Right cardiac atrium (tissue), 5 donors: ENCODE data around the gene TBX21. TPM values are rescaled to one million over a fixed set of nuclear protein-coding genes. Genes with fewer than 3 reads are reported as not detected.

Experiments used
- ATAC-seq, 2 donors: fragments of 200-7000 bp; cut with Tn5 transposase; one replicate each; pipeline versions ENCODE4 v1.8.0 to v1.9.1; 2020; ENCODE audit warnings: moderate library complexity in 2 of 2, mild to moderate bottlenecking in 1 of 2
- DNase-seq, 3 donors: peaks; one replicate each; pipeline ENCODE4 v3.0.0-alpha.2; 2020
- H3K27ac ChIP-seq: one replicate; pipeline ENCODE4 v1.5.1; 2013; ENCODE audit warnings: mild to moderate bottlenecking, low read length, control low read depth, moderate library complexity
- H3K27me3 ChIP-seq: one replicate; pipeline ENCODE4 v1.6.1; 2013; ENCODE audit not compliant: control insufficient read depth, insufficient read depth
- H3K4me1 ChIP-seq: one replicate; pipeline ENCODE4 v1.6.1; 2013; ENCODE audit warnings: low read length; ENCODE audit not compliant: control insufficient read depth, insufficient read depth
- H3K4me3 ChIP-seq: one replicate; pipeline ENCODE4 v1.5.1; 2013; ENCODE audit warnings: low read length, control low read depth
- H3K9me3 ChIP-seq: one replicate; pipeline ENCODE4 v1.6.1; 2013; ENCODE audit warnings: low read length; ENCODE audit not compliant: control insufficient read depth
- WGBS: extraction: QIAGEN DNeasy Blood & Tissue Kit; methylation state at CpG from one replicate; pipeline ENCODE4 v1.1.7; 2013; 5-methylcytosine and 5-hydroxymethylcytosine counted together
- intact Hi-C, 4 donors: fragments of 100-400 bp; cut with DNase I; formaldehyde crosslinking; loops; one replicate each; pipeline versions ENCODE4 v1.11.0 to v1.14.0; 2022 to 2023
- polyA plus RNA-seq: library from polyadenylated mRNA; stranded (reverse); fragments of 200-250 nt; gene quantifications from one replicate; pipeline ENCODE4 v1.2.3, GENCODE V29; 2013
- total RNA-seq, 4 donors: library from RNA; stranded (reverse); fragmentation: NEBNext Ultra II Directional; extraction: Animal tissue kit (Norgen Biotek cat#: 25700); gene quantifications; one replicate each; pipeline ENCODE4 v1.2.1, GENCODE V29; 2021
- donor health status: healthy with polysubstance abuse.
- donor health status: DM: no; HTN: yes; CAD: no.
- donor health status: DM: no; HTN: no; CAD: no.
- donor health status: DM: no; HTN: yes; CAD: no; lungs with severe emphysema.
- donor health status: DM: yes; HTN: yes; CAD: no.

Gene TBX21
- total and polyA plus RNA-seq, 5 donors, result 0.14 to 0.60 (median 0.26) TPM; not detected in 1

DNA sequence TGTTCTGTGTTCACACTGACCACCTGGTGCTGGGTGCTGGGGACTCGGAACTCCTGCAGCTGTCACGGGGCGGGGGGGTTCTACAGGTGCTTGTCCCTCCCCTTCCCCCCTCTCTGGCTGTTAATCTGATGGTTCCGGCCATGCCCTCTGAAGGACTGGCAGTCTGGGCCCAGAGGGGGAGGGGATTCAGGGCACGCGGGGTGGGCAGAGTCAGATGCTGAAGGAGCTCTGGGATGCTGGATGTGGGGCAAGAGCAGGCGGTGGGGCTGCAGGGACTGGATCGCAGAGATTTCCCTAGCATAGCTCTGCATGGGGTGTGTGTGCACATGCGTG, 5.4 kb upstream of the TBX21 start:
- ATAC-seq (no peak), DNase-seq (no peak)
- H3K27me3 ChIP-seq, result no peaks in the 10 kb centered on the region
- H3K9me3 ChIP-seq, result no peaks in the 10 kb centered on the region
- no peaks in the 10 kb centered on the region for H3K4me1 ChIP-seq
- 83% methylated on average over 9 of the region's 9 CpGs for WGBS
- no peak overlapping the region for H3K27ac ChIP-seq
- intact Hi-C loops, result no loop called here
- H3K4me3 ChIP-seq, result no peak overlapping the region

DNA sequence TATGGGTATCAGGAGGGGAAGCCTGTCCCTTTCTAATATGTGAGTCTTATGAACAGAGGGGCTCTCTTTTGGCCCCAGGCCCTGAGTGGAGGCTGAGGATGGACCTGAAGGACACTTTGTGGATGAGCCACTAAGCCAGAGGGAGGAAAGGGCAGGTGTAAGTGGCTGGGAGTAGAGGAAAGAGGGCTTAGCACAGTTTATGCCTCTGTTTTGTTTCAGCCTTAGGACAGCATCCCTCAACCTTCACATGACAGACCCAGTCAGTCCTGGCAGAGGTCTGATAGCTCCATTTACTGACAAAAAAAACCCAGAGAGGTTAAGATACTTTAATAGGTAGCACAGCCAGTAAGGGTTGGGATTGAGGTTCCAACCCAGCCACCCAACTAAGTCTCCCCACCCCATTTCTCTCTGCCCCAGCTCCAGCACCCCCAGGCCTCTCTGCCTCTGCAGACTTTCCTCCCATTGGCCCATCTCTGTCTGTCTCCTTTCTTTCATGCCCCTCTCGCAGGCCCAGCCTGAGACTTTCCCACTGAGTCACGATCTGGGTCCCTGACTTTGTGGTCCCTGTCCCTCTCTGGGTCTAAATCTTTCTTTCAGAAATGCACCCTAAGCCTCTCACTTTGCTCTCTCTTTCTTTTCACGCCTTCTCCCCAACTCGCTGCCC, 4.7 kb upstream of the TBX21 start:
- H3K4me3 ChIP-seq, result no peak overlapping the region
- H3K27me3 ChIP-seq, result no peaks in the 10 kb centered on the region
- ATAC-seq (no peak), DNase-seq (no peak)
- H3K27ac ChIP-seq, result no peak overlapping the region
- H3K4me1 ChIP-seq, result no peaks in the 10 kb centered on the region
- intact Hi-C loops, result no loop called here
- 84% methylated on average over 4 of the region's 4 CpGs for WGBS
- no peaks in the 10 kb centered on the region for H3K9me3 ChIP-seq

DNA sequence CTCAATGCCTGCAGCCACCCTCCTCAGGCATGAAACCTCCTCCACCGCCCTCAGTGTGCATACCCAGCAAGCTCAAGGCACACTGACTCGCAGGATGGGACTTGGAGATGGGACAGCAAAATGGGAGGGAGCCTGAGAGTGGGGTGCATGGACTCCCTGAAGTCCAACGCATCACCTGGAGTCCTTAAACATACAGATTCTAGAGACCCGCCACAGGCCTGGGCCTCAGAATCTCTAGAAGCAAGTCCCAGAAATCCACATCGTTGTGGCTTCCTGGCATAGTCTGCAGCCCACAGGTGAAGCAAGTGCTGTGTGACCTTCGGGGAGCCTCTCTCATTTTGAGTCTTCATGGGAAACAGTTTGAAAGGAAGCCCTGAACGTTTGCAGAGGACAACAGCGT, 3.6 kb upstream of the TBX21 start:
- no peaks in the 10 kb centered on the region for H3K4me1 ChIP-seq
- no peaks in the 10 kb centered on the region for H3K9me3 ChIP-seq
- intact Hi-C loops, result no loop called here
- ATAC-seq, result no peak
- no peak overlapping the region for H3K4me3 ChIP-seq
- WGBS, result 75% methylated on average over 8 of the region's 8 CpGs
- no peak for DNase-seq
- no peak overlapping the region for H3K27ac ChIP-seq
- H3K27me3 ChIP-seq, result no peaks in the 10 kb centered on the region

DNA sequence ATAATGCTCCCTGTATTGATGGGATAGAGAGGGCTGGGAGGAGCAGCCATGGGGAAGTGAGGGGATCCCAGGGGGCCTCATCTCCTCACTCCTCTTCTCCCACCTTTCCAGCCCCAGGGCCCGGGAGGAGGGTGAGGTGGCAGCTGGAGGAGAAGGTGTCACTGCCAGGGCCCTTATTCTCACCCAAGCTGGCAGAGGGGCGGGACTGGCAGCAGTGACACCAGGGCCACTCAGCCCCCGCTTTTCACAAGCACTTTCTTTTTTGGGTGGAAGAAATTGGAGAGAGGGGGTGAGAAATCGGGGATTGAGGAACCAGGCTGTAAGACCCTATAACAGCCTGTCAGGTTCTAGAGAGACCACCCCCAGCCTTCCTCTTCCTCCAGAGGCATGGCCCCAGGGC, 2.4 kb upstream of the TBX21 start:
- no peaks in the 10 kb centered on the region for H3K9me3 ChIP-seq
- no peaks in the 10 kb centered on the region for H3K4me1 ChIP-seq
- ATAC-seq, result no peak
- WGBS, result 80% methylated on average over 4 of the region's 4 CpGs
- intact Hi-C loops, result no loop called here
- no peaks in the 10 kb centered on the region for H3K27me3 ChIP-seq
- H3K4me3 ChIP-seq, result no peak overlapping the region
- no peak for DNase-seq
- no peak overlapping the region for H3K27ac ChIP-seq

DNA sequence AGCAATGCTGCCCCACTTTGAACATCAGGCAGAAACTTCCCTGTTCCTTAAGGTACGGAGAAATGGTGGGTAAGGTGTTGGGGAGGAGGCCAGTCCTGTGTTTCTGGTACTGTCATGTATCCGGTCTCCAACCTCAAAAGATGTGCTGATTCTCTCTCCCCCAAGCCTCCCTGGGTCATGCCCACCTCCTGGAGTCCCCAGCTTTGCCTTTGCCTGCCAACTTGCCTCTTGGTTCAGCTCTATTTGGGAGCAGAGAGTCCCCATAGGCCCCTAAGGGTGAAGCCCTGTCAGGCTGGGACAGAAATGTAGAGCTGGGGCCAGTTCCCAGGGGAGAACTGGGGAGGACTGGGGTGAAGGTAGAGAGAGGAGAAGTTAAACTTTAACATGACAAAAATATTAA, 1.6 kb upstream of the TBX21 start:
- intact Hi-C loops, result no loop called here
- H3K27ac ChIP-seq, result no peak overlapping the region
- no peak overlapping the region for H3K4me3 ChIP-seq
- H3K27me3 ChIP-seq, result no peaks in the 10 kb centered on the region
- 89% methylated on average over 2 of the region's 2 CpGs for WGBS
- H3K4me1 ChIP-seq, result no peaks in the 10 kb centered on the region
- H3K9me3 ChIP-seq, result no peaks in the 10 kb centered on the region
- DNase-seq (no peak), ATAC-seq (no peak)

DNA sequence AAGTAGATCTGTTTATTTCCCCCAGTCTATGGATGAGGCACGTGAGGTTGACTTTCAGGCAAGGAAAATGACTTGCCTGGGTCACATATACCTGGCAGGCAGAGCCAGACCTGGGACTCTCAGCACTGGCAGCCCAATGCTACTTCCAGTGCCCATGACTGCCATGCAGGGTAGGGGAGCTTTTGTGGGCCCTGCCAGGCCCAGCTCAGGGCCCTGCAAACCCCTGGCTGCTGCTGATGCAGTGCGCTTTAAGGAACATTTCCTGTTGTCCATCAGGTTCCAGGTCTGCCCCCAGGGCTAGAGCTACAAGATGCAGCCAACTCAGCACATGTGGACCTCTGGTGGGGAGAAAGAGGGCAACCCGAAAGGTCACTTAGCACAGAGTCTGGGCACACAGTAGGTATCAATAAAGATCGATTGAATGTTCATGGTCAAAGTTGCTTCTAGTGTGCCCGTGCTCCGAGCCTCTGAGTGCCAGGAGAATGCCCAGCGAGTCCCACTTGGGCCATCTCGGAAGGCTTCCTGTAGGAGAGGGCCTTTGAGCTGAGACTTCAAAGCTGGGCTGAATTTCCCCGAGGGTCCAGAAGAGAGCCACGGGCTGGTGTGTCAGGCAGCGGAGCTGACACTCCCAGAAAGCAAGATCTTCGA, 513 bp upstream of the TBX21 start:
- peak overlapping the region; percentile 58 for H3K4me3 ChIP-seq
- intact Hi-C loops, result no loop called here
- H3K27ac ChIP-seq, result no peak overlapping the region

DNA sequence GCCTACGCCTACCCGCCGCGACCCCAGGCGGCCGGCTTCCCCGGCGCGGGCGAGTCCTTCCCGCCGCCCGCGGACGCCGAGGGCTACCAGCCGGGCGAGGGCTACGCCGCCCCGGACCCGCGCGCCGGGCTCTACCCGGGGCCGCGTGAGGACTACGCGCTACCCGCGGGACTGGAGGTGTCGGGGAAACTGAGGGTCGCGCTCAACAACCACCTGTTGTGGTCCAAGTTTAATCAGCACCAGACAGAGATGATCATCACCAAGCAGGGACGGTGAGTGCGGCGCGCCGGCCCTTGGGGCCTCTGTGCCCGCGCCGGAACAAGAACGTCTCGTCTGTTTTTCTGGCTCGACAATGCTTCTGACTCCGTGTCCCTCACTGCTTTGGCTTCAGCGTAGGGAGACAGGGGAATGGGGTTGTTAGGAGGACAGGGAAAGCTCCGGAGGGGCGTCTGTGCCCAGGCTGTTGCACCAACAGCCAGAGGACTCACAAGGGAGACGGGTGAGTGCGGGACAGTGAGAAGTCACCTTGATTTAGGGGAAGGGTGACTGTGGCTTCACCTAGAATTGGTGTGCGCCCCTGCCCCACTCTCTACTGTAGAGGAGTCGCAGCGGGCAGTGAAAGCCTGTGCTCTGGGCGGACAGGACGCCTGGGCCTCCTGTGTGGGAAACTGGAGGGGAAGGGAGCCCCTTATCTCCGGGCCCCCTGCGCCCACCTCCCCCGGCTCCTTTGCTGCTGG, 806 bp downstream of the TBX21 start:
- no peak for ATAC-seq
- no peak for DNase-seq
- no peaks in the 10 kb centered on the region for H3K4me1 ChIP-seq
- intact Hi-C loops, result no loop called here
- H3K4me3 ChIP-seq, result peak overlapping the region; percentile 58
- no peak overlapping the region for H3K27ac ChIP-seq
- no peaks in the 10 kb centered on the region for H3K9me3 ChIP-seq
- no peaks in the 10 kb centered on the region for H3K27me3 ChIP-seq
- WGBS, result 8% methylated on average over 60 of the region's 60 CpGs

More for the DNA sequence above, 513 bp upstream of the TBX21 start:
- Histone ChIP-seq H3K4me1 (no peaks in the 10 kb centered on the region), H3K9me3 (no peaks in the 10 kb centered on the region), H3K27me3 (no peaks in the 10 kb centered on the region)
- 43% methylated on average over 12 of the region's 12 CpGs for WGBS
- ATAC-seq (no peak), DNase-seq (no peak)

DNA sequence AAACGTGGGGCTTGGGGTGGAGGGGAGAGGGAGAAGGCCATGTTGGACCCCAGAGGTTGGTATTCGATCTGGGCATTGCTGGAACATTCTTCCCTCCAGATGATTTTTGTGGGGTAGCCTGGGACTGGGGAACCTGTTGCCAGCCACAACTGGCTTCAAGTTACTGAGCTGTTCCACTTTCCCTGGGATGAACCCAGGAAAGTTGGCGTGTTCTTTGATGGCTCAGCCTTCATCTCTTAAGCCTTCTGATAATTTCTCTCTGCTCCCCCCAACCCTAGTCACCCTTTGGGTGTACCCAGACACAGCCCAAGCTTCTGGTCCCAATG, 2.1 kb downstream of the TBX21 start:
- Histone ChIP-seq H3K9me3 (no peaks in the 10 kb centered on the region), H3K4me3 (no peak overlapping the region), H3K27me3 (no peaks in the 10 kb centered on the region), H3K4me1 (no peaks in the 10 kb centered on the region), H3K27ac (no peak overlapping the region)
- intact Hi-C loops, result no loop called here
- 83% methylated on average over 3 of the region's 3 CpGs for WGBS
- no peak for DNase-seq
- no peak for ATAC-seq

DNA sequence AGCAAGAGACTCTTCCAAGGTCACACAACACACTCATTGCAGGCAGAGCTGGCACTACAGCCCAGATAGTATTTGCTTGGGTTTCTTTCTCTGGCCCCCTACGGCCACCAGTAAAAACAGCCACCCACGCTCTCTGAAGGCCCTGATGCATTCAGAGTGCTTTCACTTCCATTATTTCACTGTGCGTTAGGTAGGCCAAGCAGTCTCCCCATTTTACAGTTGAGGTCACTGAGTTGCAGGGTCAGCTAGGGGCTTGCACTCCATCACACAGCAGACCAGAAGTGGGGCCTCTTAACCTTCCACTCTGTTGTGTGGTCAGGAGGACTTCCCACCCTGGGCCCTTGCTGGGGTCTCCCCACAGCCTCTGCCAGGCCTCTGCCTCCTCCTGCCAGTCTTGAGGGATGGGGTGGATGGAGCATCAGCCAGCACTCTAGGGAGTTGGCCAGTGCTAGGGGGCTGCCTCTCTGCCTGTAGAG, 2.5 kb downstream of the TBX21 start:
- 91% methylated on average over 3 of the region's 3 CpGs for WGBS
- no peaks in the 10 kb centered on the region for H3K4me1 ChIP-seq
- intact Hi-C loops, result no loop called here
- ATAC-seq (no peak), DNase-seq (no peak)
- H3K4me3 ChIP-seq, result no peak overlapping the region
- no peak overlapping the region for H3K27ac ChIP-seq
- H3K9me3 ChIP-seq, result no peaks in the 10 kb centered on the region
- no peaks in the 10 kb centered on the region for H3K27me3 ChIP-seq

DNA sequence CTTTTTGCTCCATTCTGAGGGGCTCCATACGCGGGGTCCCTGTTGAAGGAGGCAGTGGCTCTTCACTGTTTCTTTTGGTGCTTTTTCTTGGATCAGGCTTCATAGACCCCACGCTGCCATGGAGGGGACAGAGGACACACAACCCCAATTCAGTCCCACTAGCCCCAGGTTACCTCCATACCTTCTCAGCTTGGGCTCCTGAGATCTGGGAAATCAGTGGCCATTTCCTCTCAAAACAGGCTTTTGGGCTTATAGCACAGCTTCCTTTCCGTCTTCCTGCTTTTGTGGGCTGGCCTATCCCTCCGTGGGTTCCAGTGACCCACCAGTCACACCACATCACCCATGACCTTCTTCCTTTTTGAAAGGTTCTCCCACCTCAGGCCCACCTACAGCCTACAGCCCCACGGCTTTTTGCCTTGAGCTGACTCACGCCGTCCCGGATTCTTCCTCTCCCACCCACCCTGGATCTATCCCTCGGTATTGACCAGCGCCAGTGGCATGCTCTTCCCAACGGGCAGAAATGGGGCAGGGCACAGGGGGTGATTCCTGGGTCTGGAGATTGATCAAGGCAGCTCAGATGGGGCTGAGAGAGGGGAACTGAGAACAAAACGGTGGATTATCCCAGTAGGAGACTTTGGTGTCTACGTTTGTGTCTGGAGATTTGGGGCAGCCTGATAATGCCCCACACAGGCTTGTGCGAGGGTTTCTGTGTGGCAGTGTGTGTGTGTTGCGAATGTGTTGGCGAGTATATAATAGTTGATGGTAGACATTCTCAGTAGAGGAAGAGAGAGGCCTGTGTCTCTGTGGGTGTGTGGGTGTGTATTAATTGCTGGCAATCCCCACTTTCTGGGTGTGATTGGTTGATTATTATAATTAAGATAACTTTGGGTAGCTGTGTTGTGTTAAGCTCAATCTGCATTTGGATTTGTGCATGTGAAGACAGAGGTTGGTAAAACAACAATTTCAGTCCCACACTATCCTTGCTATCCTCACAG, 3.8 kb downstream of the TBX21 start:
- Histone ChIP-seq H3K4me1 (no peaks in the 10 kb centered on the region), H3K4me3 (no peak overlapping the region), H3K27me3 (no peaks in the 10 kb centered on the region), H3K27ac (no peak overlapping the region), H3K9me3 (no peaks in the 10 kb centered on the region)
- no peak for ATAC-seq
- intact Hi-C loops, result no loop called here
- WGBS, result 76% methylated on average over 17 of the region's 17 CpGs
- no peak for DNase-seq

DNA sequence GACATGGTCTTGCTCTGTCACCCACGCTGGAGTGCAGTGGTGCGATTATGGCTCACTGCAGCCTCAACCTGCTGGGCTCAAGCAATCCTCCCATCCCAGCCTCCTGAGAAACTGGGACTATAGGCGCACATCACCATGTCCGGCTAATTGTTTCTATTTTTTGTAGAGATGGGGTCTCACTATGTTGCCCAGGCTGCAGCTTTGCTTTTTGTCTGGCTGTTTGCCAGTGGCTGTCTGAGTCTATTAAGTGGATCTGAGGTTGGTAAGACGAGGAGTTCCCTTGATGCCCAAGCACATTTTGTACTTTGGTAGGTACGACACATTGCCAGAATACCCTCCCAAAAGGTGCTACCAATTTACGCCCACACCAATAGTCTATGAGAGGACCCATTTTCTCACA, 5.1 kb downstream of the TBX21 start:
- no peaks in the 10 kb centered on the region for H3K27me3 ChIP-seq
- ATAC-seq, result no peak
- intact Hi-C loops, result no loop called here
- no peak overlapping the region for H3K4me3 ChIP-seq
- no peaks in the 10 kb centered on the region for H3K9me3 ChIP-seq
- no peaks in the 10 kb centered on the region for H3K4me1 ChIP-seq
- H3K27ac ChIP-seq, result no peak overlapping the region
- no peak for DNase-seq
- WGBS, result 94% methylated on average over 7 of the region's 7 CpGs
